IPS DF 4.7 (cell line): ENCODE measurements around the gene XPO6.

Experiments
- DNase-seq: peaks from one replicate; pipeline ENCODE4 v3.0.0-alpha.2; 2013; ENCODE audit warnings: low spot score; ENCODE audit errors: extremely low read depth

The XPO6 gene

GRCh38 chr16:28183930-28184329 is 27.8 kb downstream of the XPO6 start:
- no peak for DNase-seq

GRCh38 chr16:28183484-28183883 is 28.3 kb downstream of the XPO6 start:
- DNase-seq: no peak

- DNase-seq: no peak
Measured at GRCh38 chr16:28182801-28183200, 29.0 kb downstream of the XPO6 start.

GRCh38 chr16:28182183-28182582 is 29.6 kb downstream of the XPO6 start:
- no peak for DNase-seq

- no peak for DNase-seq
Measured at GRCh38 chr16:28181515-28181914, 30.2 kb downstream of the XPO6 start.

GRCh38 chr16:28180655-28181460 is 30.9 kb downstream of the XPO6 start:
- no peak for DNase-seq

- DNase-seq: no peak
Measured at GRCh38 chr16:28179354-28179753, 32.4 kb downstream of the XPO6 start.

GRCh38 chr16:28175715-28176114 is 36.0 kb downstream of the XPO6 start:
- no peak for DNase-seq

- DNase-seq: no peak
Measured at GRCh38 chr16:28172336-28172735, 39.4 kb downstream of the XPO6 start.

GRCh38 chr16:28171816-28172215 is 39.9 kb downstream of the XPO6 start:
- DNase-seq: no peak

- DNase-seq: no peak
Measured at GRCh38 chr16:28168991-28169554, 42.7 kb downstream of the XPO6 start.

- no peak for DNase-seq
Measured at GRCh38 chr16:28167730-28168129, 44.0 kb downstream of the XPO6 start.

- DNase-seq: no peak
Measured at GRCh38 chr16:28167221-28167620, 44.5 kb downstream of the XPO6 start.

- DNase-seq: no peak
Measured at GRCh38 chr16:28166394-28167208, 45.2 kb downstream of the XPO6 start.

GRCh38 chr16:28165598-28165997 is 46.2 kb downstream of the XPO6 start:
- no peak for DNase-seq

- no peak for DNase-seq
Measured at GRCh38 chr16:28164140-28164539, 47.6 kb downstream of the XPO6 start.

GRCh38 chr16:28163699-28164098 is 48.1 kb downstream of the XPO6 start:
- no peak for DNase-seq

GRCh38 chr16:28162326-28162877 is 49.4 kb downstream of the XPO6 start:
- no peak for DNase-seq

- no peak for DNase-seq
Measured at GRCh38 chr16:28161626-28162025, 50.1 kb downstream of the XPO6 start.

GRCh38 chr16:28158136-28158535 is 53.6 kb downstream of the XPO6 start:
- DNase-seq: no peak

GRCh38 chr16:28156056-28156680 is 55.6 kb downstream of the XPO6 start:
- DNase-seq: no peak

GRCh38 chr16:28155293-28155692 is 56.5 kb downstream of the XPO6 start:
- no peak for DNase-seq
